ENCODE measurements around the gene PON2.

- TF ChIP-seq CTCF (conservative IDR thresholded peaks at IDR 0.05; ENCODE audit: low read depth, low read length) (no peak), EZH2phosphoT487 (IDR thresholded peaks at IDR 0.05; ENCODE audit: borderline replicate concordance, low read length) (no peak), EZH2 (IDR thresholded peaks at IDR 0.05; ENCODE audit: low read length, unreplicated experiment) (no peak)
Measured at GRCh38 chr7:95411036-95411435, 23.8 kb downstream of the PON2 start.

Measured in PC-3 (cell line).